PC-3 (cell line): Measurements from ENCODE around the gene DNAJC6. TPM values are rescaled to one million over a fixed set of nuclear protein-coding genes. Genes with fewer than 3 reads are reported as not detected.

Source experiments
- ATAC-seq: fragments of 200-7000 bp; cut with Tn5 transposase; 2 replicates; pipeline ENCODE4 v1.9.1; 2020; ENCODE audit warnings: mild to moderate bottlenecking, moderate library complexity
- BruUV-seq: library from RNA; stranded (reverse); fragments of 400-500 nt; replicated peaks from 2 replicates; lab custom pipeline; 2021; lab: Mats Ljungman, UMichigan
- CTCF ChIA-PET: fragments of 300-600 bp; sonication (Branson Sonifier 250); formaldehyde crosslinking; loops from one replicate; lab custom pipeline; 2022; ENCODE audit warnings: antibody characterized with exemption; lab: Charles Lee
- POLR2A ChIA-PET: fragments of 300-600 bp; sonication (Branson Sonifier 250); formaldehyde crosslinking; loops from one replicate; lab custom pipeline; 2022; ENCODE audit warnings: antibody characterized with exemption; ENCODE audit not compliant: unreplicated experiment; lab: Charles Lee
- DNase-seq: peaks from one replicate; pipeline ENCODE4 v3.0.0-alpha.2; 2015
- H2AFZ ChIP-seq: fragments of 300-600 bp; sonication (generic); 2 replicates; pipeline ENCODE4 v1.6.0; 2016; ENCODE audit warnings: antibody characterized with exemption, low read length
- H3F3A ChIP-seq: fragments of 300-600 bp; sonication (generic); one replicate; pipeline ENCODE4 v1.6.0; 2017; ENCODE audit warnings: antibody characterized with exemption, low read length, control low read depth, mild to moderate bottlenecking; ENCODE audit not compliant: unreplicated experiment
- H3K27ac ChIP-seq: fragments of 300-600 bp; sonication (generic); 2 replicates; pipeline ENCODE4 v1.5.1; 2016; ENCODE audit warnings: mild to moderate bottlenecking, low read length
- H3K27me3 ChIP-seq: fragments of 300-600 bp; sonication (generic); 2 replicates; pipeline ENCODE4 v1.6.1; 2016; ENCODE audit warnings: low read length, mixed read lengths
- H3K36me3 ChIP-seq: fragments of 300-600 bp; sonication (generic); 2 replicates; pipeline ENCODE4 v1.6.1; 2016; ENCODE audit warnings: low read depth, mixed run types, low read length, mixed read lengths
- H3K4me1 ChIP-seq: fragments of 300-600 bp; sonication (generic); 2 replicates; pipeline ENCODE4 v1.5.1; 2016; ENCODE audit warnings: low read length; ENCODE audit not compliant: insufficient read depth
- H3K4me2 ChIP-seq: fragments of 300-600 bp; sonication (generic); 2 replicates; pipeline ENCODE4 v1.6.0; 2016; ENCODE audit warnings: low read length
- H3K4me3 ChIP-seq: fragments of 300-600 bp; sonication (generic); 2 replicates; pipeline ENCODE4 v1.5.1; 2016; ENCODE audit warnings: mild to moderate bottlenecking, low read length, mixed read lengths
- H3K79me2 ChIP-seq: fragments of 300-600 bp; sonication (generic); 2 replicates; pipeline ENCODE4 v1.6.1; 2017; ENCODE audit warnings: low read length, mixed read lengths
- H3K9ac ChIP-seq: fragments of 300-600 bp; sonication (generic); 2 replicates; pipeline ENCODE4 v1.6.0; 2016; ENCODE audit warnings: mild to moderate bottlenecking, low read length
- H3K9me2 ChIP-seq: fragments of 300-600 bp; sonication (generic); replicated peaks from 2 replicates; pipeline ENCODE4 v1.6.1; 2016; ENCODE audit warnings: mixed run types, low read length, mixed read lengths
- H3K9me3 ChIP-seq: fragments of 300-600 bp; sonication (generic); 2 replicates; pipeline ENCODE4 v1.6.1; 2016; ENCODE audit warnings: low read length, mixed read lengths
- H4K20me1 ChIP-seq: fragments of 300-600 bp; sonication (generic); 2 replicates; pipeline ENCODE4 v1.6.1; 2016; ENCODE audit warnings: low read length, mixed read lengths
- CTCF ChIP-seq: fragments of 300-600 bp; sonication (generic); conservative IDR thresholded peaks from 2 replicates; pipeline ENCODE4 v1.5.1; 2017; ENCODE audit warnings: antibody characterized with exemption, low read depth, mild to moderate bottlenecking, low read length
- EZH2 ChIP-seq: fragments of 300-600 bp; sonication (generic); IDR thresholded peaks from one replicate; pipeline ENCODE4 v1.6.1; 2017; ENCODE audit warnings: antibody characterized with exemption, mild to moderate bottlenecking, low read length; ENCODE audit not compliant: unreplicated experiment
- EZH2phosphoT487 ChIP-seq: fragments of 300-600 bp; sonication (generic); IDR thresholded peaks from 2 replicates; pipeline ENCODE4 v1.6.1; 2018; ENCODE audit warnings: mild to moderate bottlenecking, antibody characterized with exemption, low read length, borderline replicate concordance
- intact Hi-C: fragments of 100-400 bp; cut with micrococcal nuclease; formaldehyde crosslinking; loops from 2 replicates; pipeline ENCODE4 v1.9.0; 2023
- total RNA-seq: library from RNA; depleted of rRNA; stranded (reverse); fragments of >200 nt; gene quantifications from 2 replicates; pipeline ENCODE4 v1.2.3, GENCODE V29; 2014

The DNAJC6 gene
- total RNA-seq, 1 experiment from 2014 or later, result 3.0 TPM

GRCh38 chr1:65386439-65386838 lies 77.1 kb downstream of the DNAJC6 start:
- no TSS peak for BruUV-seq
- Histone ChIP-seq H3K9me2 (no peaks in the 10 kb centered on the region), H3K4me1 (no peaks in the 10 kb centered on the region), H3K36me3 (no peaks in the 10 kb centered on the region), H3K9me3 (no peaks in the 10 kb centered on the region), H3F3A (no peaks in the 10 kb centered on the region), H3K9ac (no peak overlapping the region), H3K4me2 (no peak overlapping the region), H3K4me3 (no peak overlapping the region), H2AFZ (no peak overlapping the region), H3K27ac (no peak overlapping the region), H3K79me2 (no peaks in the 10 kb centered on the region), H3K27me3 (no peaks in the 10 kb centered on the region), H4K20me1 (no peaks in the 10 kb centered on the region)
- ATAC-seq, result no peak
- DNase-seq, result no peak
- intact Hi-C loops, result no loop called here
- ChIA-PET CTCF (no interaction called here), POLR2A (no interaction called here)
- TF ChIP-seq EZH2 (no peak), EZH2phosphoT487 (no peak), CTCF (no peak)

GRCh38 chr1:65387821-65388220 lies 78.5 kb downstream of the DNAJC6 start:
- no peaks in the 10 kb centered on the region for H3K9me3 ChIP-seq
- H3K27me3 ChIP-seq, result no peaks in the 10 kb centered on the region
- no peak overlapping the region for H3K4me3 ChIP-seq
- ChIA-PET POLR2A (no interaction called here), CTCF (no interaction called here)
- intact Hi-C loops, result no loop called here
- no peak for DNase-seq
- no TSS peak for BruUV-seq
- H3K9ac ChIP-seq, result no peak overlapping the region
- no peak for TF ChIP-seq EZH2phosphoT487
- TF ChIP-seq CTCF, result no peak
- no peak for TF ChIP-seq EZH2
- no peaks in the 10 kb centered on the region for H3K36me3 ChIP-seq
- no peaks in the 10 kb centered on the region for H3F3A ChIP-seq
- H3K4me2 ChIP-seq, result no peak overlapping the region
- H3K4me1 ChIP-seq, result peaks cover 6% of the 10 kb centered on the region
- no peaks in the 10 kb centered on the region for H4K20me1 ChIP-seq
- no peak overlapping the region for H3K27ac ChIP-seq
- H3K79me2 ChIP-seq, result no peaks in the 10 kb centered on the region
- no peak for ATAC-seq
- H3K9me2 ChIP-seq, result no peaks in the 10 kb centered on the region
- no peak overlapping the region for H2AFZ ChIP-seq

- H3K79me2 ChIP-seq, result no peaks in the 10 kb centered on the region
- H3K27me3 ChIP-seq, result no peaks in the 10 kb centered on the region
- no peaks in the 10 kb centered on the region for H3K9me2 ChIP-seq
- TF ChIP-seq EZH2, result no peak
- no peak for TF ChIP-seq EZH2phosphoT487
- no peak for TF ChIP-seq CTCF
- peak; percentile 33; the same call in 1 of the 2 replicates for ATAC-seq
- H3K27ac ChIP-seq, result no peak overlapping the region
- peaks cover 18% of the 10 kb centered on the region for H3K4me1 ChIP-seq
- POLR2A ChIA-PET, result no interaction called here
- no peaks in the 10 kb centered on the region for H4K20me1 ChIP-seq
- no peak overlapping the region for H3K4me2 ChIP-seq
- no TSS peak for BruUV-seq
- H3K36me3 ChIP-seq, result no peaks in the 10 kb centered on the region
- intact Hi-C loops, result no loop called here
- no peak overlapping the region for H3K4me3 ChIP-seq
- DNase-seq, result peak; percentile 43
- H3F3A ChIP-seq, result peaks cover 4% of the 10 kb centered on the region
- no peak overlapping the region for H2AFZ ChIP-seq
- no peak overlapping the region for H3K9ac ChIP-seq
- no peaks in the 10 kb centered on the region for H3K9me3 ChIP-seq
- CTCF ChIA-PET, result no interaction called here
These were observed 79.8 kb downstream of the DNAJC6 start for GRCh38 chr1:65388908-65389695.
